Parathyroid adenoma (tissue), 2 donors: Measurements from ENCODE around the gene DPY19L3.

ENCODE experiments used
- H2AFZ ChIP-seq: fragments of 300-600 bp; sonication (generic); one replicate; pipeline ENCODE4 v1.7.0; 2017; ENCODE audit warnings: antibody characterized with exemption, mild to moderate bottlenecking
- H3K27ac ChIP-seq: fragments of 300-600 bp; sonication (generic); one replicate; pipeline ENCODE4 v1.7.0; 2017
- H3K27me3 ChIP-seq: fragments of 300-600 bp; sonication (generic); one replicate; pipeline ENCODE4 v1.7.0; 2017; ENCODE audit warnings: low read length; ENCODE audit not compliant: control insufficient read depth, insufficient read depth
- H3K36me3 ChIP-seq: fragments of 300-600 bp; sonication (generic); one replicate; pipeline ENCODE4 v1.7.0; 2017; ENCODE audit warnings: low read length; ENCODE audit not compliant: control insufficient read depth, insufficient read depth
- H3K4me1 ChIP-seq: fragments of 300-600 bp; sonication (generic); one replicate; pipeline ENCODE4 v1.7.0; 2017; ENCODE audit warnings: control low read depth
- H3K4me2 ChIP-seq: fragments of 300-600 bp; sonication (generic); one replicate; pipeline ENCODE4 v1.7.0; 2017; ENCODE audit warnings: low read length
- H3K4me3 ChIP-seq: fragments of 300-600 bp; sonication (generic); one replicate; pipeline ENCODE4 v1.7.0; 2017; ENCODE audit warnings: low read depth, low read length
- H3K79me2 ChIP-seq: fragments of 300-600 bp; sonication (generic); one replicate; pipeline ENCODE4 v1.7.0; 2017; ENCODE audit warnings: control low read depth
- H3K9ac ChIP-seq: fragments of 300-600 bp; sonication (generic); one replicate; pipeline ENCODE4 v1.7.0; 2017; ENCODE audit warnings: mild to moderate bottlenecking
- H3K9me3 ChIP-seq: fragments of 300-600 bp; sonication (generic); one replicate; pipeline ENCODE4 v1.7.0; 2017; ENCODE audit warnings: low read length; ENCODE audit not compliant: control insufficient read depth
- TF ChIP-seq, protein P1 (sequence below): fragments of 300-600 bp; sonication (generic); IDR thresholded peaks from one replicate; pipeline ENCODE4 v1.7.0; 2017; ENCODE audit warnings: antibody characterized with exemption, mild to moderate bottlenecking
- donor health status: primary hyperparathyroidism.

Gene DPY19L3

DNA sequence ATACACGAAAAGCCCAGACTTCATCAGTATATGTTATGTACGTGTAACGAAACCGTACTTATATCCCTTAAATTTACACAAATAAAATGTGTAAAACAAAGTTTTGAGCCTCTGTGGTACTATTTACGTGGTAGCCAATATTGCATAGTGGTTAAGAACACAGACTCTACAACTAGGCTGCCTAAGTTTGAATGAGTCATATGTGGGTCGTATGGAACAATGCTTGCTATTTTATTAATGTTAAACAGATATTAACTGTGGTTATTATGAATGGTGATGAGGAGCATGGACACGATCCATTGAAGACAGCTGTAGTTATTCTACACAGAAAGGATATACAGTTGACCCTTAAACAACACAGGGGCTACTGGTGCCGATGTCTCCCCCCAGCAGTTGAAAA, 42.5 kb downstream of the DPY19L3 start:
- Histone ChIP-seq H3K4me3 (no peak overlapping the region), H3K79me2 (no peaks in the 10 kb centered on the region), H2AFZ (no peak overlapping the region), H3K27me3 (no peaks in the 10 kb centered on the region), H3K27ac (no peak overlapping the region), H3K9me3 (no peaks in the 10 kb centered on the region), H3K4me2 (no peak overlapping the region), H3K4me1 (no peaks in the 10 kb centered on the region), H3K36me3 (no peaks in the 10 kb centered on the region), H3K9ac (no peak overlapping the region)
- TF ChIP-seq, protein P1, sequence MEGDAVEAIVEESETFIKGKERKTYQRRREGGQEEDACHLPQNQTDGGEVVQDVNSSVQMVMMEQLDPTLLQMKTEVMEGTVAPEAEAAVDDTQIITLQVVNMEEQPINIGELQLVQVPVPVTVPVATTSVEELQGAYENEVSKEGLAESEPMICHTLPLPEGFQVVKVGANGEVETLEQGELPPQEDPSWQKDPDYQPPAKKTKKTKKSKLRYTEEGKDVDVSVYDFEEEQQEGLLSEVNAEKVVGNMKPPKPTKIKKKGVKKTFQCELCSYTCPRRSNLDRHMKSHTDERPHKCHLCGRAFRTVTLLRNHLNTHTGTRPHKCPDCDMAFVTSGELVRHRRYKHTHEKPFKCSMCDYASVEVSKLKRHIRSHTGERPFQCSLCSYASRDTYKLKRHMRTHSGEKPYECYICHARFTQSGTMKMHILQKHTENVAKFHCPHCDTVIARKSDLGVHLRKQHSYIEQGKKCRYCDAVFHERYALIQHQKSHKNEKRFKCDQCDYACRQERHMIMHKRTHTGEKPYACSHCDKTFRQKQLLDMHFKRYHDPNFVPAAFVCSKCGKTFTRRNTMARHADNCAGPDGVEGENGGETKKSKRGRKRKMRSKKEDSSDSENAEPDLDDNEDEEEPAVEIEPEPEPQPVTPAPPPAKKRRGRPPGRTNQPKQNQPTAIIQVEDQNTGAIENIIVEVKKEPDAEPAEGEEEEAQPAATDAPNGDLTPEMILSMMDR = no peak

DNA sequence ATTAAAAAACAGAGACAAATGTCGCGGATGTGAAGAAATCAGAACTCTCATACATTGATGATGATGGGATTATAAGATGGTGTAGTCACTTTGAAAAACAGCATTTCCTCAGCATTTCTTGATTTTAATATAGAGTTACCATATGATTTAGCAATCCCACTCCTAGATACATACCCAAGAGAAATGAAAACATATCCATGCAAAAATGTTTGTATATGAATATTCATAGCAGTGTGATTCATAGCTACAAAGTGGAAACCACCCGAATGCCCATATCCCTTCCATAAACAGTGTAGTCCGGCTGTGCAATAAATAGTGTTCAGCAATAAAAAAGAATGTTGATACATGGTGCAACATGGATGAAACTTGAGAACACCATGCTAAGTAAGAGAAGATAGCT, 44.6 kb downstream of the DPY19L3 start:
- no peak overlapping the region for H3K4me2 ChIP-seq

DNA sequence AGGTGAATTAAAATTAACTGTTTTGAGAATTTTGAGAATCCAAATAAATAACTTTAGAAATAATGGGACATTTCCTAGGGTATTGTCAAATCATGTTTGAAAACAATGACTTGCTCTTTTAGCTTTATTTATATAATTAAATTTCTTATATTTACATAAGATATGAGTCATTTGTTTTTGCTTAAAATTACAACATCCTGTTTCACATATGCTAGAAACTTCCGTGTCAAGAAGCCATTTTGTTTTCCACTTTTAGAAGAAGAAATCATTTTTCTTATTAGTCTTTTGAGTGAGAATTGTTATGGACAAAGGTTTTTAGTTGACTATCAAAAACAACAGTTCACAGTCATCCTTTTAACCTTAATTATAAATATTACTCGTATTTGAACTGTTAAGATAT, 48.2 kb downstream of the DPY19L3 start:
- no peak overlapping the region for H3K27ac ChIP-seq
- no peaks in the 10 kb centered on the region for H3K27me3 ChIP-seq
- no peaks in the 10 kb centered on the region for H3K36me3 ChIP-seq
- H3K9me3 ChIP-seq = no peaks in the 10 kb centered on the region
- H3K9ac ChIP-seq = no peak overlapping the region
- H3K4me3 ChIP-seq = no peak overlapping the region
- TF ChIP-seq, protein P1 = no peak
- H3K4me1 ChIP-seq = no peaks in the 10 kb centered on the region
- no peaks in the 10 kb centered on the region for H3K79me2 ChIP-seq
- H2AFZ ChIP-seq = no peak overlapping the region
- no peak overlapping the region for H3K4me2 ChIP-seq

More for the DNA sequence above, 44.6 kb downstream of the DPY19L3 start:
- Histone ChIP-seq H3K79me2 (no peaks in the 10 kb centered on the region), H3K36me3 (no peaks in the 10 kb centered on the region), H3K9me3 (no peaks in the 10 kb centered on the region), H3K27me3 (no peaks in the 10 kb centered on the region), H3K27ac (no peak overlapping the region), H3K9ac (no peak overlapping the region), H3K4me1 (no peaks in the 10 kb centered on the region), H2AFZ (no peak overlapping the region), H3K4me3 (no peak overlapping the region)
- TF ChIP-seq, protein P1 = no peak

DNA sequence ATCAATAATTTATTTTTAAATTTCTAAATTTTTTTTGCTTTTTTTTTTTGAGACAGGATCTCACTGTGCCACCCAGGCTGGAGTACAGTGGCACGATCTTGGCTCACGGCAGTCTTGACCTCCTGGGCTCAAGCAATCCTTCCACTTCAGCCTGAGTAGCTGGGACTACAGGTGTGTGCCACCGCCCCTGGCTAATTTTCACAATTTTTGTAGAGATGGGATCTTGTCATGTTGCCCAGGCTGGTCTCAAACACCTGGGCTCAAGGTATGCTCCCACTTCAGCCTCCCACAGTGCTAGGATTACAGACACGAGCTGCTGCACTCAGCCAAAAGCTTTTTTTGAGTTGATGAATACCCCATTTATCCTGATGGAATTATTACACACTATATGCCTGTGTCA, 50.8 kb downstream of the DPY19L3 start:
- H3K27ac ChIP-seq = no peak overlapping the region
- H3K36me3 ChIP-seq = no peaks in the 10 kb centered on the region
- no peaks in the 10 kb centered on the region for H3K4me1 ChIP-seq
- no peak overlapping the region for H3K4me3 ChIP-seq
- TF ChIP-seq, protein P1 = no peak
- H3K4me2 ChIP-seq = no peak overlapping the region
- H3K9me3 ChIP-seq = no peaks in the 10 kb centered on the region
- no peak overlapping the region for H3K9ac ChIP-seq
- no peaks in the 10 kb centered on the region for H3K79me2 ChIP-seq
- no peak overlapping the region for H2AFZ ChIP-seq
- H3K27me3 ChIP-seq = no peaks in the 10 kb centered on the region

DNA sequence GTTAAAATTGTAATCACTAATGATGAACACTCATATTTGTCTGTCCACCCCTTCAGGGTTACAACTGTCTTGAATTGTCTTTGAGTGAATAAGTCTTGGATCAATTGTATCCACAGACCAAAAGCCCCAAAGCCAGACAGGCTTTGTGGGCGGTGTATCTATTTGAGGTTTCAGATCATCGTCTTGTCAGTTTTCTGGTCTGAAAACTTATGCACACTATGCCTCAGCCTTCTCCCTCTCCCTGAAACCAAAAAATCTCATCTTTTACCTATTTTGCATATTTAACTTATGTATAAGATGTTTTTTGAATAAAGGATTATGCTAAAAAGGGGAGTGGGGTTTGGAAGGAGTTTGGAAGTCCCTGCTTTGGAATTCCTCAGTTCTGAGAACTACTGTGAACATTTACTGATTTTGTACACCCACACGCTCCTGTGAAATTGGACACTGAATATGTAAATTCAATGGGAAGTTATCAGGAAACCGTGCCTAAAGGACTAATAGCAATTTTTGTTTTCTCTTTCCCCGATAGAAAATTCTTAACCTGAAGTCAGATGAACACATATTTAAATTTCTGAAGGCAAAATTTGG, 52.1 kb downstream of the DPY19L3 start:
- H3K4me1 ChIP-seq = no peaks in the 10 kb centered on the region
- H3K4me2 ChIP-seq = no peak overlapping the region
- TF ChIP-seq, protein P1 = no peak
- H2AFZ ChIP-seq = no peak overlapping the region
- H3K36me3 ChIP-seq = no peaks in the 10 kb centered on the region
- no peak overlapping the region for H3K4me3 ChIP-seq
- no peak overlapping the region for H3K27ac ChIP-seq
- H3K9ac ChIP-seq = no peak overlapping the region
- no peaks in the 10 kb centered on the region for H3K27me3 ChIP-seq
- H3K79me2 ChIP-seq = no peaks in the 10 kb centered on the region
- no peaks in the 10 kb centered on the region for H3K9me3 ChIP-seq
